EL (cell line): ENCODE data around the gene BLOC1S1.

ENCODE experiments used
- DNase-seq: peaks from one replicate; pipeline ENCODE4 v3.0.0-alpha.2; 2016

BLOC1S1 gene

GRCh38 chr12:55712700-55713415 lies 3.0 kb upstream of the BLOC1S1 start:
- no peak for DNase-seq

- peak; percentile 92 for DNase-seq
These were observed 2.1 kb upstream of the BLOC1S1 start for GRCh38 chr12:55713721-55714120.

GRCh38 chr12:55715169-55715764 lies 579 bp upstream of the BLOC1S1 start:
- no peak for DNase-seq

- DNase-seq, result no peak
These were observed 724 bp downstream of the BLOC1S1 start for GRCh38 chr12:55716582-55716957.

GRCh38 chr12:55717011-55718007 lies 1.5 kb downstream of the BLOC1S1 start:
- DNase-seq, result peak; percentile 81

GRCh38 chr12:55718015-55718414 lies 2.2 kb downstream of the BLOC1S1 start:
- peak; percentile 46 for DNase-seq

GRCh38 chr12:55718624-55719275 lies 2.9 kb downstream of the BLOC1S1 start:
- no peak for DNase-seq

GRCh38 chr12:55719371-55719770 lies 3.5 kb downstream of the BLOC1S1 start:
- DNase-seq, result no peak

- peak; percentile 84 for DNase-seq
These were observed 4.3 kb downstream of the BLOC1S1 start, which contains the start of gene RDH5 for GRCh38 chr12:55720071-55720564. Gene RDH5 (plus strand): TSS chr12:55720393. CDS start chr12:55721185, 792 bp downstream.

GRCh38 chr12:55720894-55721444 lies 5.1 kb downstream of the BLOC1S1 start:
- DNase-seq, result peak; percentile 98

GRCh38 chr12:55721601-55722213 lies 5.9 kb downstream of the BLOC1S1 start:
- DNase-seq, result no peak

GRCh38 chr12:55722948-55723347 lies 7.1 kb downstream of the BLOC1S1 start:
- no peak for DNase-seq

- DNase-seq, result no peak
These were observed 7.8 kb downstream of the BLOC1S1 start for GRCh38 chr12:55723516-55724225.

GRCh38 chr12:55724226-55724939 lies 8.5 kb downstream of the BLOC1S1 start:
- DNase-seq, result peak; percentile 69

GRCh38 chr12:55724940-55725309 lies 9.1 kb downstream of the BLOC1S1 start:
- DNase-seq, result no peak

- DNase-seq, result no peak
These were observed 9.7 kb downstream of the BLOC1S1 start for GRCh38 chr12:55725556-55725955.

- DNase-seq, result no peak
These were observed 11.1 kb downstream of the BLOC1S1 start for GRCh38 chr12:55726971-55727370.

GRCh38 chr12:55727643-55728185 lies 11.9 kb downstream of the BLOC1S1 start:
- peak; percentile 72 for DNase-seq

- peak; percentile 75 for DNase-seq
These were observed 12.5 kb downstream of the BLOC1S1 start for GRCh38 chr12:55728186-55728938.
